ENCODE measurements around the gene TRERF1. TPM values are rescaled to one million over a fixed set of nuclear protein-coding genes. Genes with fewer than 3 reads are reported as not detected.

The TRERF1 gene
- total and polyA plus RNA-seq, 2 of the 8 experiments (the other 6 are each of a cell fraction or from before 2014, with no cell fraction given) = 10.8 to 21.5 TPM

DNA sequence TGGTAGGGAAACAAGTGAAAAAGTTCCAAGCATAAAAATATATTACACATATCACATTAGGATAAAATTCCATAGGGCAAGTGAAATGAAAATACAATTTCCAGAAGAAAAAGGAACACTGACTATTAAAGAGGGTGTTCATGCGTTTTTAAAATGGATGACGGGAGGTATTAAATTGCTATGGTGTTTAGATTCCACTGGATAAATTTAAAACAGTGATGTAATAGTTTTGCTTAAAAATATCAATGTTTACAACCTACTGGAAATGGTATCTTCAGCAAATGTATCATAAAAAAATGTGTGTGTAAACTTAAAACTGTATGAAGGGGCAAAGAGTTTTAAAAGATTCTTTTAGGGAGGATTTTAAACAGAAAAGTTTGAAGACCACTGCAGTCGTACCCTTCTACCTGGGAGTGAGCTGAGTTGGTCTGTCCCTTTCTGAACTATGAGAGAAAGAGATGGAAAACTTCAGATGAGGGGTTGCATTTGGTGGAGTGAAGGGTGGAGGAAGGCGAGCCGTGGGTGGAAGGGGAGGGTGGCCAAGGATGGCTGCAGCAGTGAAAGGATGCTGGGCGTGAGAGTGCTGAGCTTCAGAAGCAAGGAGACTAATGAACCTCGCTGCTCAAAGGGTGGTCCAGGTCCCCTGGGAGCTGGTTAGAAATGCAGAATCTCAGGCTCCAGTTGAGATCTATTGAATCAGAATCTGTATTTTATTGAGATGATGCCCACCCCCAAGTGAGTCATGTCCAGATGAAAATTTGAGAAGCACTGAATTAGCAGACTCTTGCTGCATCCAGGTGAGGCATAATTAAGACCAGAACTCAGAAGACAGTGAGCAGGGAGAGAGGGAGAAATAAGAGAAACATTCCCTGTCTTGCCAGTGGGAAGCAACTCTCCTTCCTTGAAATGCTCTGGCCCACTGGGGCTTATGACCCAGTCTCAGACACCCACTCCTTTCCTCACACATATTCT, 179.6 kb downstream of the TRERF1 start (continued):
- TF ChIP-seq JUN (IDR thresholded peaks at IDR 0.05; ENCODE audit: low read depth, low read length) (no peak), SP2 (IDR thresholded peaks at IDR 0.05; ENCODE audit: low read length) (no peak), HDAC2 (IDR thresholded peaks at IDR 0.05; ENCODE audit: borderline replicate concordance in 1 of 2, low read depth in 2 of 2, low read length in 2 of 2) (no peak), POLR2A (IDR thresholded peaks at IDR 0.05; ENCODE audit: control extremely low read depth in 1 of 2, low read depth in 2 of 2, low read length in 2 of 2) (no peak), CHD1 (IDR thresholded peaks at IDR 0.05; ENCODE audit: low read depth, low read length) (no peak), SP1 (IDR thresholded peaks at IDR 0.05; ENCODE audit: low read depth, low read length) (no peak), NRF1 (IDR thresholded peaks at IDR 0.05; ENCODE audit: low read depth, low read length) (no peak), POU5F1 (IDR thresholded peaks at IDR 0.05; ENCODE audit: low read depth, low read length) (no peak), ATF2 (IDR thresholded peaks at IDR 0.05; ENCODE audit: low read length) (no peak), RAD21 (IDR thresholded peaks at IDR 0.05 in 1 of 2, conservative IDR thresholded peaks at IDR 0.05 in 1 of 2; ENCODE audit: low read depth in 2 of 2, low read length in 2 of 2) (no peak)
- TF ChIP-seq, protein P1, sequence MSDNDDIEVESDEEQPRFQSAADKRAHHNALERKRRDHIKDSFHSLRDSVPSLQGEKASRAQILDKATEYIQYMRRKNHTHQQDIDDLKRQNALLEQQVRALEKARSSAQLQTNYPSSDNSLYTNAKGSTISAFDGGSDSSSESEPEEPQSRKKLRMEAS (IDR thresholded peaks at IDR 0.05) = no peak

Measured in H1 (cell line).